Measurements from ENCODE around the gene NDUFS2.

The NDUFS2 gene

DNA sequence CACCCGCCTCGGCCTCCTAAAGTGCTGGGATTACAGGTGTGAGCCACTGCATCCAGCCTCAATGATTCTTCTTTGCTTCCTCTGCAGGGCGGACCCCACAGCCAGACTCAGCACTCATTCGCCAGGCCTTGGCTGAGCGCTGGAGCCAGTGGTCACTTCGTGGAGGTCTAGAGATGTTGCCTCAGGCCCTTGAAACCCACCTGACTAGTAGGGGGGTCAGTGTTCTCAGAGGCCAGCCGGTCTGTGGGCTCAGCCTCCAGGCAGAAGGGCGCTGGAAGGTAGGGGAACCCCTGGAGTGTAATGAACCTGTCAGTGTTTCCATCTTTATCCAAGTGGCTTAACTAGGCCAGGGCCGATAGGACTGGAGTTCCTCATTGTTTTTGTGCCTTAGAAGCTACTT is 33.3 kb upstream of the NDUFS2 start:
- Histone ChIP-seq H4K8ac (ENCODE audit: low read depth, low read length) (no peak overlapping the region), H3K23ac (ENCODE audit: low read length) (no peak overlapping the region), H3K4me2 (ENCODE audit: low read length) (no peak overlapping the region), H2BK5ac (ENCODE audit: low read length) (no peak overlapping the region), H3K4me3 (ENCODE audit: low read length) (no peak overlapping the region), H3K4me1 (ENCODE audit: control insufficient read depth, low read depth, low read length) (no peaks in the 10 kb centered on the region), H3K79me2 (ENCODE audit: control insufficient read depth, insufficient read depth, low read length) (no peaks in the 10 kb centered on the region), H3K27me3 (ENCODE audit: insufficient read depth, low read length, poor library complexity) (no peaks in the 10 kb centered on the region), H3K79me1 (ENCODE audit: low read length) (no peaks in the 10 kb centered on the region), H4K5ac (ENCODE audit: low read length) (no peak overlapping the region), H2AK5ac (ENCODE audit: low read length) (no peak overlapping the region), H3K4ac (ENCODE audit: low read depth, low read length) (no peak overlapping the region), H3K36me3 (ENCODE audit: control insufficient read depth, insufficient read depth, low read length) (peaks cover 10% of the 10 kb centered on the region), H3K27ac (ENCODE audit: low read depth, low read length) (no peak overlapping the region), H3K56ac (ENCODE audit: low read length) (no peak overlapping the region), H2BK120ac (ENCODE audit: low read depth, low read length) (no peak overlapping the region), H3K9ac (ENCODE audit: low read length) (no peak overlapping the region), H2BK15ac (replicated peaks; ENCODE audit: low read depth) (no peak overlapping the region), H3K18ac (ENCODE audit: low read length) (no peak overlapping the region)
- no CpG with 5 or more reads among the region's 9 CpGs for WGBS (ENCODE audit: extremely low coverage, insufficient coverage, low lambda C conversion rate)
- no peak for DNase-seq

DNA sequence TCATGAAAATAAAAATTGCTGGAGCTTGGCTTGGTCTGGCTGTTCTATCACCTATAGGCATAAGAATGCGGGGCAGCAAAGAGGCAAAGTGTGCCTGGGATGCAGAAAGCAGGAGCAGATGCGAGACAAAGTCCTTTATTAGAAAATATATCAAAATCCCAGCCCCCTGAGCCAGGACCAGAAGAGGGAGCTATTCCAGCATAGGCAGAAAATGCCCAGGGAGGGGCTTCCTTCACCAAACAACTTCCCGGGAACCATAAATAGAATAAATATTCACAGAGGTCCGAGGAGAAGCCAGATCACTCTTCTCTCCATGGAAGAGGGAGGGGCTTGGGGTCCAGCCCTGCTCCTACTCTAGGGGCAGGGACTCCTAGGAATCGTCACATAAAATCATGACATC is 31.0 kb upstream of the NDUFS2 start:
- Histone ChIP-seq H3K36me3 (ENCODE audit: control insufficient read depth, insufficient read depth, low read length) (peaks cover 10% of the 10 kb centered on the region), H3K56ac (ENCODE audit: low read length) (no peak overlapping the region), H3K4me2 (ENCODE audit: low read length) (no peak overlapping the region), H3K27me3 (ENCODE audit: insufficient read depth, low read length, poor library complexity) (no peaks in the 10 kb centered on the region), H3K18ac (ENCODE audit: low read length) (no peak overlapping the region), H3K4me1 (ENCODE audit: control insufficient read depth, low read depth, low read length) (no peaks in the 10 kb centered on the region), H4K5ac (ENCODE audit: low read length) (no peak overlapping the region), H3K79me2 (ENCODE audit: control insufficient read depth, insufficient read depth, low read length) (no peaks in the 10 kb centered on the region), H3K23ac (ENCODE audit: low read length) (no peak overlapping the region), H3K9ac (ENCODE audit: low read length) (no peak overlapping the region), H3K4ac (ENCODE audit: low read depth, low read length) (no peak overlapping the region), H3K79me1 (ENCODE audit: low read length) (peaks cover 2% of the 10 kb centered on the region), H4K8ac (ENCODE audit: low read depth, low read length) (no peak overlapping the region), H2BK5ac (ENCODE audit: low read length) (no peak overlapping the region), H2BK15ac (replicated peaks; ENCODE audit: low read depth) (no peak overlapping the region), H3K27ac (ENCODE audit: low read depth, low read length) (no peak overlapping the region), H2BK120ac (ENCODE audit: low read depth, low read length) (no peak overlapping the region), H3K4me3 (ENCODE audit: low read length) (no peak overlapping the region), H2AK5ac (ENCODE audit: low read length) (no peak overlapping the region)
- WGBS (ENCODE audit: extremely low coverage, insufficient coverage, low lambda C conversion rate), result no CpG with 5 or more reads among the region's 5 CpGs
- DNase-seq, result no peak

DNA sequence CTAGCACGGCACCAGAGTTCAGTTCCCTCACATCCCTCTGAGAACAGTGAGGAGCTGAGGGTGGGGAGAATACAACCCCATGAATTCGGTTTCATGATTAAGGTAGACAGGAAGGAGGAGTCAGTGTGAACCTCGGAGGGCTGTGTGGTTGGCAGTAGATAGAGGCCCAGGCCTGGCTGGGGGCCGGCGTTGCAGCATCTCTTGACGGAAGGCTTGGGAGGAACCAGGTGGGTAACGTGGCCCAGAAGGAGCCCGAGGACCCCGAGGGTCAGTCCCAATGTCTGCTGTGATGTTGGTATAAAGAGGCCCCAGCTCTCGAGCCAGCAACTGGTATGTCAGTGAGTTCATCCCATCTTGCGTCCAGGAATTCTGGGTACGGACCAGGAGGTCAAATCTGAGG is 30.5 kb upstream of the NDUFS2 start:
- no peak overlapping the region for H3K4ac ChIP-seq (ENCODE audit: low read depth, low read length)
- H2AK5ac ChIP-seq (ENCODE audit: low read length), result no peak overlapping the region
- no peak overlapping the region for H3K4me2 ChIP-seq (ENCODE audit: low read length)
- H3K9ac ChIP-seq (ENCODE audit: low read length), result no peak overlapping the region
- H3K79me1 ChIP-seq (ENCODE audit: low read length), result peaks cover 6% of the 10 kb centered on the region
- DNase-seq, result no peak
- H3K36me3 ChIP-seq (ENCODE audit: control insufficient read depth, insufficient read depth, low read length), result peaks cover 10% of the 10 kb centered on the region
- no peak overlapping the region for H3K18ac ChIP-seq (ENCODE audit: low read length)
- no peak overlapping the region for H3K56ac ChIP-seq (ENCODE audit: low read length)
- no peak overlapping the region for H3K27ac ChIP-seq (ENCODE audit: low read depth, low read length)
- H2BK120ac ChIP-seq (ENCODE audit: low read depth, low read length), result no peak overlapping the region
- no peak overlapping the region for H3K4me3 ChIP-seq (ENCODE audit: low read length)
- H3K27me3 ChIP-seq (ENCODE audit: insufficient read depth, low read length, poor library complexity), result no peaks in the 10 kb centered on the region
- no peak overlapping the region for H3K23ac ChIP-seq (ENCODE audit: low read length)
- H2BK5ac ChIP-seq (ENCODE audit: low read length), result no peak overlapping the region
- H4K8ac ChIP-seq (ENCODE audit: low read depth, low read length), result no peak overlapping the region
- no peak overlapping the region for H4K5ac ChIP-seq (ENCODE audit: low read length)
- no CpG with 5 or more reads among the region's 12 CpGs for WGBS (ENCODE audit: extremely low coverage, insufficient coverage, low lambda C conversion rate)
- peaks cover 4% of the 10 kb centered on the region for H3K4me1 ChIP-seq (ENCODE audit: control insufficient read depth, low read depth, low read length)
- peaks cover 4% of the 10 kb centered on the region for H3K79me2 ChIP-seq (ENCODE audit: control insufficient read depth, insufficient read depth, low read length)
- no peak overlapping the region for H2BK15ac ChIP-seq (replicated peaks; ENCODE audit: low read depth)

DNA sequence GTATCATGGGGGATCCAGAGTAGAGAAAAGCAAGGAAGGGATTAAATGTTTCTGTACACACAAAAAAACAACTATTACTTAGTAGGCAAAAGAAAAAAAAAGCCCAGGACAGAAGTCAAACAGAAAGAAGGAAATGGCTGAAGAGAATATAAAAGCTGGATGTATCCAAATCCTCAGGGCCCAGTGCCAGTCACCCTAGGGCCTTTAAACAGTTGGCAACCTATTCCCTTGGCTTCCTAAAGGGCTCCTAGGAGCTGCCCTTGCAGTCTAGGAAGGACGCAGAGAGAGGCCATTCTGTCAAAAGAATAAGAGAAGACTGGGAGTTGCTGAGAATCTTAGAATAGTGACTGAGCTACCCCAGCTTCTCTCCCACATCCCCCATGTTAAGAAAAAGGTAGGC is 29.8 kb upstream of the NDUFS2 start:
- H4K5ac ChIP-seq (ENCODE audit: low read length), result no peak overlapping the region
- H4K8ac ChIP-seq (ENCODE audit: low read depth, low read length), result no peak overlapping the region
- no peak overlapping the region for H3K4ac ChIP-seq (ENCODE audit: low read depth, low read length)
- H2BK120ac ChIP-seq (ENCODE audit: low read depth, low read length), result no peak overlapping the region
- no peak overlapping the region for H3K9ac ChIP-seq (ENCODE audit: low read length)
- no peak overlapping the region for H3K23ac ChIP-seq (ENCODE audit: low read length)
- no peak overlapping the region for H3K4me3 ChIP-seq (ENCODE audit: low read length)
- H3K79me2 ChIP-seq (ENCODE audit: control insufficient read depth, insufficient read depth, low read length), result peaks cover 4% of the 10 kb centered on the region
- H3K36me3 ChIP-seq (ENCODE audit: control insufficient read depth, insufficient read depth, low read length), result peaks cover 10% of the 10 kb centered on the region
- peaks cover 4% of the 10 kb centered on the region for H3K4me1 ChIP-seq (ENCODE audit: control insufficient read depth, low read depth, low read length)
- no peak overlapping the region for H2BK5ac ChIP-seq (ENCODE audit: low read length)
- no peak overlapping the region for H2BK15ac ChIP-seq (replicated peaks; ENCODE audit: low read depth)
- H3K56ac ChIP-seq (ENCODE audit: low read length), result no peak overlapping the region
- DNase-seq, result no peak
- H3K27ac ChIP-seq (ENCODE audit: low read depth, low read length), result no peak overlapping the region
- H3K79me1 ChIP-seq (ENCODE audit: low read length), result peaks cover 6% of the 10 kb centered on the region
- no peak overlapping the region for H3K18ac ChIP-seq (ENCODE audit: low read length)
- no peaks in the 10 kb centered on the region for H3K27me3 ChIP-seq (ENCODE audit: insufficient read depth, low read length, poor library complexity)
- H2AK5ac ChIP-seq (ENCODE audit: low read length), result no peak overlapping the region
- no peak overlapping the region for H3K4me2 ChIP-seq (ENCODE audit: low read length)
- WGBS (ENCODE audit: extremely low coverage, insufficient coverage, low lambda C conversion rate), result no CpG with 5 or more reads among the region's 1 CpG

DNA sequence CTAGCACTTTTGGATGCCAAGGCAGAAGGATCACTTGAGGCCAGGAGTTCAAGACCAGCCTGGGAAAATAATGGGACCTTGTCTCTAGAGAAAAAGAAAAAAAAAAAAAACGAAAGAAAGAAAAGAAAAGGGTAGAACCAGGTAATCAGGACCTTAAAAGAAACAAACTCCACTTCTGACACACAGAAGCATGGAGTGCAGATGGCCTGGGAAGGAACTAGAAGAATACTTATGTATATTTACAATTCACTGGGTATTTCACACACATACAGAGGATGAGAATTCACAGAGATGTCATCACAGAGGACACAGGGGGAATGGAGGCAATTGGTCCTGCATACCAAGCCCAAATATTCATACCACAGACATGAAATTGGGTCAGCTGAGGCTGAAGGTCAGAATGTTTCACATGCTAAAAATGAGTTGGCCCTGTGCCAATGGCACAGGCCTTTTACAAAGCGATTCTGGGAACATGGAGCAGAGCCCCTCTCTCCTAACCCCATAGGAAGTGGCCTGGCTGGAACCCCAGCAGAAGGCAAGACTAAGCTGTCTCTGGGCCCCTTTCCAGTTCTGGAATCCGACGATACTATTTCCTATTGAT is 29.3 kb upstream of the NDUFS2 start:
- WGBS (ENCODE audit: extremely low coverage, insufficient coverage, low lambda C conversion rate), result no CpG with 5 or more reads among the region's 4 CpGs
- DNase-seq, result no peak
- H3K4me3 ChIP-seq (ENCODE audit: low read length), result no peak overlapping the region

DNA sequence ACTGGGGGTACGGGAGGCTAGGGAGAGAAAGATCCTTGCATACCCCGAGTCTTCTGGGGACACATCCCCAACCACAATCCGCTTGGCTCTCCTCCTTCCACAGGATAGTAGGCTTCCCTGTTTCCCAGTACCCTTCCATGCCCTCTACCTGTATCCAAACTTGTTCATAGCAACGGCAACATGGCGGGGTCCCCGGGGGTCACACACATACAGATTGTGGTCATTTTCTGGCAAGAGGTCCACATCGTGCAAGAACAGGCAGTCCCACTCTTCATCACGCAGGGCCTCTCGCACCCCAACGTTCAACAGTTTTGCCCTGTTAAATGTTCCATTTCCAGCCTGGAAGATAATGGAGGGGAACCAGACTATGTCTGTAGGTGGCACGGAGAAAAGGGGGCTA is 28.5 kb upstream of the NDUFS2 start:
- peaks cover 10% of the 10 kb centered on the region for H3K36me3 ChIP-seq (ENCODE audit: control insufficient read depth, insufficient read depth, low read length)
- no peak overlapping the region for H4K8ac ChIP-seq (ENCODE audit: low read depth, low read length)

More for the DNA sequence above, 29.3 kb upstream of the NDUFS2 start:
- Histone ChIP-seq H4K5ac (ENCODE audit: low read length) (no peak overlapping the region), H3K9ac (ENCODE audit: low read length) (no peak overlapping the region), H3K36me3 (ENCODE audit: control insufficient read depth, insufficient read depth, low read length) (peaks cover 10% of the 10 kb centered on the region), H3K79me2 (ENCODE audit: control insufficient read depth, insufficient read depth, low read length) (peaks cover 4% of the 10 kb centered on the region), H3K27ac (ENCODE audit: low read depth, low read length) (no peak overlapping the region), H2BK120ac (ENCODE audit: low read depth, low read length) (no peak overlapping the region), H2BK15ac (replicated peaks; ENCODE audit: low read depth) (no peak overlapping the region), H3K4me2 (ENCODE audit: low read length) (no peak overlapping the region), H3K56ac (ENCODE audit: low read length) (no peak overlapping the region), H3K18ac (ENCODE audit: low read length) (no peak overlapping the region), H2BK5ac (ENCODE audit: low read length) (no peak overlapping the region), H3K27me3 (ENCODE audit: insufficient read depth, low read length, poor library complexity) (no peaks in the 10 kb centered on the region), H3K4ac (ENCODE audit: low read depth, low read length) (no peak overlapping the region), H2AK5ac (ENCODE audit: low read length) (no peak overlapping the region), H4K8ac (ENCODE audit: low read depth, low read length) (no peak overlapping the region), H3K4me1 (ENCODE audit: control insufficient read depth, low read depth, low read length) (peaks cover 5% of the 10 kb centered on the region), H3K79me1 (ENCODE audit: low read length) (peaks cover 6% of the 10 kb centered on the region), H3K23ac (ENCODE audit: low read length) (no peak overlapping the region)

More for the DNA sequence above, 28.5 kb upstream of the NDUFS2 start:
- H3K79me2 ChIP-seq (ENCODE audit: control insufficient read depth, insufficient read depth, low read length), result peaks cover 4% of the 10 kb centered on the region
- no peak overlapping the region for H3K27ac ChIP-seq (ENCODE audit: low read depth, low read length)
- H3K18ac ChIP-seq (ENCODE audit: low read length), result no peak overlapping the region
- H2BK15ac ChIP-seq (replicated peaks; ENCODE audit: low read depth), result no peak overlapping the region
- H3K4me2 ChIP-seq (ENCODE audit: low read length), result no peak overlapping the region
- no peak overlapping the region for H3K9ac ChIP-seq (ENCODE audit: low read length)
- peaks cover 8% of the 10 kb centered on the region for H3K4me1 ChIP-seq (ENCODE audit: control insufficient read depth, low read depth, low read length)
- H2AK5ac ChIP-seq (ENCODE audit: low read length), result no peak overlapping the region
- H2BK5ac ChIP-seq (ENCODE audit: low read length), result no peak overlapping the region
- H3K4ac ChIP-seq (ENCODE audit: low read depth, low read length), result no peak overlapping the region
- DNase-seq, result no peak
- no peak overlapping the region for H2BK120ac ChIP-seq (ENCODE audit: low read depth, low read length)
- H3K27me3 ChIP-seq (ENCODE audit: insufficient read depth, low read length, poor library complexity), result no peaks in the 10 kb centered on the region
- H3K56ac ChIP-seq (ENCODE audit: low read length), result no peak overlapping the region
- peaks cover 6% of the 10 kb centered on the region for H3K79me1 ChIP-seq (ENCODE audit: low read length)
- no peak overlapping the region for H3K4me3 ChIP-seq (ENCODE audit: low read length)
- WGBS (ENCODE audit: extremely low coverage, insufficient coverage, low lambda C conversion rate), result no CpG with 5 or more reads among the region's 11 CpGs
- no peak overlapping the region for H4K5ac ChIP-seq (ENCODE audit: low read length)
- no peak overlapping the region for H3K23ac ChIP-seq (ENCODE audit: low read length)
